Measurements from ENCODE around the gene PRKACG. TPM values are rescaled to one million over a fixed set of nuclear protein-coding genes. Genes with fewer than 3 reads are reported as not detected.

PRKACG gene
- total RNA-seq = not detected in 2 replicates

GRCh38 chr9:69014013-69014412, at the start of gene PRKACG:
TSS of gene PRKACG (minus strand) at chr9:69014113. CDS start at chr9:69014092, 21 bp downstream.

DNA sequence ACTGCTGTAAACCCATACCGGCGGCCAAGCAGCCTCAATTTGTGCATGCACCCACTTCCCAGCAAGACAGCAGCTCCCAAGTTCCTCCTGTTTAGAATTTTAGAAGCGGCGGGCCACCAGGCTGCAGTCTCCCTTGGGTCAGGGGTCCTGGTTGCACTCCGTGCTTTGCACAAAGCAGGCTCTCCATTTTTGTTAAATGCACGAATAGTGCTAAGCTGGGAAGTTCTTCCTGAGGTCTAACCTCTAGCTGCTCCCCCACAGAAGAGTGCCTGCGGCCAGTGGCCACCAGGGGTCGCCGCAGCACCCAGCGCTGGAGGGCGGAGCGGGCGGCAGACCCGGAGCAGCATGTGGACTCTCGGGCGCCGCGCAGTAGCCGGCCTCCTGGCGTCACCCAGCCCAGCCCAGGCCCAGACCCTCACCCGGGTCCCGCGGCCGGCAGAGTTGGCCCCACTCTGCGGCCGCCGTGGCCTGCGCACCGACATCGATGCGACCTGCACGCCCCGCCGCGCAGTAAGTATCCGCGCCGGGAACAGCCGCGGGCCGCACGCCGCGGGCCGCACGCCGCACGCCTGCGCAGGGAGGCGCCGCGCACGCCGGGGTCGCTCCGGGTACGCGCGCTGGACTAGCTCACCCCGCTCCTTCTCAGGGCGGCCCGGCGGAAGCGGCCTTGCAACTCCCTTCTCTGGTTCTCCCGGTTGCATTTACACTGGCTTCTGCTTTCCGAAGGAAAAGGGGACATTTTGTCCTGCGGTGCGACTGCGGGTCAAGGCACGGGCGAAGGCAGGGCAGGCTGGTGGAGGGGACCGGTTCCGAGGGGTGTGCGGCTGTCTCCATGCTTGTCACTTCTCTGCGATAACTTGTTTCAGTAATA, 21.8 kb upstream of the PRKACG start, which contains the start of gene FXN:
Gene FXN (plus strand): TSS at position 315 of the 871 bp plus-strand sequence. CDS start 31 bp downstream, at position 346.

Other genes with a start within 250 kb of the PRKACG start
- 7.1 and 18.0 TPM in 2 replicates for gene FXN, start 21.6 kb upstream of the PRKACG start, total RNA-seq
- gene TJP2, start 160.2 kb upstream of the PRKACG start, total RNA-seq = 22.1 and 28.2 TPM in 2 replicates